HepG2 (cell line): ENCODE measurements around the gene AP4S1. TPM values are rescaled to one million over a fixed set of nuclear protein-coding genes. Genes with fewer than 3 reads are reported as not detected.

ENCODE experiments used
- BCL6 ChIP-seq: IDR thresholded peaks from 2 replicates; pipeline ENCODE4 v1.6.1; 2016; ENCODE audit warnings: missing genetic modification reagents, missing compliant biosample characterization
- E2F5 ChIP-seq: sonication (generic); formaldehyde crosslinking; conservative IDR thresholded peaks from 2 replicates; pipeline ENCODE4 v1.4.0; 2020; ENCODE audit warnings: missing genetic modification reagents
- ETV6 ChIP-seq: sonication (generic); formaldehyde crosslinking; conservative IDR thresholded peaks from 2 replicates; pipeline ENCODE4 v1.4.0; 2020; ENCODE audit warnings: missing genetic modification reagents
- KLF12 ChIP-seq: sonication (generic); formaldehyde crosslinking; IDR thresholded peaks from 2 replicates; pipeline ENCODE4 v1.4.0; 2020; ENCODE audit warnings: missing genetic modification reagents, borderline replicate concordance
- LCORL ChIP-seq, 2 experiments: fragments of 450-650 bp in 1 of 2; sonication (generic) in 1 of 2; formaldehyde crosslinking in 1 of 2; IDR thresholded peaks; 2 replicates each; pipeline versions ENCODE4 v1.5.0 to v1.6.1; 2017 to 2020; ENCODE audit warnings: antibody characterized with exemption in 1 of 2, missing genetic modification reagents in 1 of 2
- NFE2 ChIP-seq: sonication (generic); formaldehyde crosslinking; IDR thresholded peaks from 2 replicates; pipeline ENCODE4 v1.4.0; 2020; ENCODE audit warnings: missing genetic modification reagents
- NFE2L1 ChIP-seq: sonication (generic); formaldehyde crosslinking; IDR thresholded peaks from 2 replicates; pipeline ENCODE4 v1.4.0; 2020; ENCODE audit warnings: missing genetic modification reagents, mild to moderate bottlenecking, borderline replicate concordance
- RBM39 ChIP-seq: fragments of 200-400 bp; formaldehyde crosslinking; IDR thresholded peaks from one replicate; pipeline ENCODE4 v1.6.1; 2018; ENCODE audit warnings: antibody characterized with exemption, mild to moderate bottlenecking, low read depth, low read length; ENCODE audit not compliant: poor library complexity, severe bottlenecking
- SRY ChIP-seq: sonication (generic); formaldehyde crosslinking; IDR thresholded peaks from 2 replicates; pipeline ENCODE4 v1.8.0; 2022; ENCODE audit warnings: mild to moderate bottlenecking, missing genetic modification reagents
- TGIF2 ChIP-seq: IDR thresholded peaks from 2 replicates; pipeline ENCODE4 v1.6.1; 2016; ENCODE audit warnings: control low read depth, missing compliant biosample characterization
- ZNF331 ChIP-seq: sonication (generic); formaldehyde crosslinking; IDR thresholded peaks from 2 replicates; pipeline ENCODE4 v1.4.0; 2020; ENCODE audit warnings: missing genetic modification reagents
- ZNF501 ChIP-seq: sonication (generic); formaldehyde crosslinking; IDR thresholded peaks from 2 replicates; pipeline ENCODE4 v1.5.1; 2020; ENCODE audit warnings: mild to moderate bottlenecking, moderate library complexity, missing genetic modification reagents
- ZNF503 ChIP-seq: sonication (generic); formaldehyde crosslinking; IDR thresholded peaks from 2 replicates; pipeline ENCODE4 v1.4.0; 2020; ENCODE audit warnings: missing genetic modification reagents
- ZNF547 ChIP-seq: sonication (generic); formaldehyde crosslinking; IDR thresholded peaks from 2 replicates; pipeline ENCODE4 v1.5.1; 2020; ENCODE audit warnings: mild to moderate bottlenecking, missing genetic modification reagents
- ZNF816 ChIP-seq: sonication (generic); formaldehyde crosslinking; IDR thresholded peaks from 2 replicates; pipeline ENCODE4 v1.8.0; 2022; ENCODE audit warnings: missing genetic modification reagents, mild to moderate bottlenecking, borderline replicate concordance
- ZSCAN22 ChIP-seq: sonication (generic); formaldehyde crosslinking; IDR thresholded peaks from 2 replicates; pipeline ENCODE4 v1.4.0; 2020; ENCODE audit warnings: mild to moderate bottlenecking, missing genetic modification reagents
- ZSCAN9 ChIP-seq: IDR thresholded peaks from 2 replicates; pipeline ENCODE4 v1.6.1; 2016; ENCODE audit warnings: borderline replicate concordance
- polyA plus RNA-seq, 8 experiments: library from polyadenylated mRNA; depleted of rRNA in 3 of 8; stranded (reverse) in 7 of 8; unstranded in 1 of 8; fragments of >200 nt; fragmentation: Illumina TruSeq in 4 of 8; extraction: Trizol in 4 of 8; gene quantifications; 2 replicates each; pipeline versions ENCODE4 v1.2.1 to v1.2.3, GENCODE V29; 2011 to 2016; ENCODE audit warnings: low read depth in 4 of 8, missing spikeins in 1 of 8, mixed read lengths in 1 of 8; ENCODE audit not compliant: insufficient read depth in 1 of 8
- total RNA-seq, 5 experiments: library from RNA; depleted of rRNA; stranded (reverse); fragments of >200 nt; fragmentation: Illumina TruSeq; extraction: Trizol; gene quantifications; 2 replicates each; pipeline ENCODE4 v1.2.3, GENCODE V29; 2016; ENCODE audit warnings: low read depth in 1 of 5
- TF ChIP-seq, protein P1 (sequence below): sonication (generic); formaldehyde crosslinking; IDR thresholded peaks from 2 replicates; pipeline ENCODE4 v1.5.1; 2020; ENCODE audit warnings: missing genetic modification reagents, mild to moderate bottlenecking, borderline replicate concordance
- TF ChIP-seq, protein P2 (sequence below): sonication (generic); formaldehyde crosslinking; IDR thresholded peaks from 2 replicates; pipeline ENCODE4 v1.8.0; 2022; ENCODE audit warnings: missing genetic modification reagents, mild to moderate bottlenecking, moderate library complexity, borderline replicate concordance
- TF ChIP-seq, protein P3 (sequence below): sonication (generic); formaldehyde crosslinking; IDR thresholded peaks from 2 replicates; pipeline ENCODE4 v1.8.0; 2022; ENCODE audit warnings: missing genetic modification reagents, mild to moderate bottlenecking, inconsistent platforms, borderline replicate concordance

Gene AP4S1
- total and polyA plus RNA-seq, 2 of the 13 experiments (the other 11 are each of a cell fraction or from before 2014, with no cell fraction given): 3.9 to 21.1 TPM

- TF ChIP-seq RBM39 (no peak), ETV6 (CRISPR knock-in tag) (no peak), LCORL (IDR thresholded peaks at IDR 0.05) (no peak), LCORL (CRISPR knock-in tag; IDR thresholded peaks at IDR 0.05) (peak; percentile 70; the same call in 1 of the 2 replicates), ZSCAN9 (CRISPR knock-in tag) (0 out of 2 replicates have a peak, but pooled peaks have one; percentile 20), NFE2L1 (CRISPR knock-in tag) (no peak), TGIF2 (CRISPR knock-in tag) (no peak), E2F5 (CRISPR knock-in tag) (no peak), BCL6 (peak; percentile 67), ZNF501 (CRISPR knock-in tag) (no peak), ZNF503 (CRISPR knock-in tag) (peak; percentile 52; the same call in 1 of the 2 replicates), KLF12 (0 out of 2 replicates have a peak, but pooled peaks have one; percentile 32), ZNF547 (no peak), NFE2 (CRISPR knock-in tag) (no peak), ZNF331 (CRISPR knock-in tag) (peak; percentile 49; the same call in 1 of the 2 replicates), ZNF816 (CRISPR knock-in tag) (peak; percentile 93; the same call in 1 of the 2 replicates), SRY (CRISPR knock-in tag) (no peak), ZSCAN22 (no peak; the same call in 1 of the 2 replicates)
- TF ChIP-seq, protein P1, sequence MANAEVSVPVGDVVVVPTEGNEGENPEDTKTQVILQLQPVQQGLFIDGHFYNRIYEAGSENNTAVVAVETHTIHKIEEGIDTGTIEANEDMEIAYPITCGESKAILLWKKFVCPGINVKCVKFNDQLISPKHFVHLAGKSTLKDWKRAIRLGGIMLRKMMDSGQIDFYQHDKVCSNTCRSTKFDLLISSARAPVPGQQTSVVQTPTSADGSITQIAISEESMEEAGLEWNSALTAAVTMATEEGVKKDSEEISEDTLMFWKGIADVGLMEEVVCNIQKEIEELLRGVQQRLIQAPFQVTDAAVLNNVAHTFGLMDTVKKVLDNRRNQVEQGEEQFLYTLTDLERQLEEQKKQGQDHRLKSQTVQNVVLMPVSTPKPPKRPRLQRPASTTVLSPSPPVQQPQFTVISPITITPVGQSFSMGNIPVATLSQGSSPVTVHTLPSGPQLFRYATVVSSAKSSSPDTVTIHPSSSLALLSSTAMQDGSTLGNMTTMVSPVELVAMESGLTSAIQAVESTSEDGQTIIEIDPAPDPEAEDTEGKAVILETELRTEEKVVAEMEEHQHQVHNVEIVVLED (CRISPR knock-in tag): peak; percentile 12; the same call in 1 of the 2 replicates
- TF ChIP-seq, protein P2, sequence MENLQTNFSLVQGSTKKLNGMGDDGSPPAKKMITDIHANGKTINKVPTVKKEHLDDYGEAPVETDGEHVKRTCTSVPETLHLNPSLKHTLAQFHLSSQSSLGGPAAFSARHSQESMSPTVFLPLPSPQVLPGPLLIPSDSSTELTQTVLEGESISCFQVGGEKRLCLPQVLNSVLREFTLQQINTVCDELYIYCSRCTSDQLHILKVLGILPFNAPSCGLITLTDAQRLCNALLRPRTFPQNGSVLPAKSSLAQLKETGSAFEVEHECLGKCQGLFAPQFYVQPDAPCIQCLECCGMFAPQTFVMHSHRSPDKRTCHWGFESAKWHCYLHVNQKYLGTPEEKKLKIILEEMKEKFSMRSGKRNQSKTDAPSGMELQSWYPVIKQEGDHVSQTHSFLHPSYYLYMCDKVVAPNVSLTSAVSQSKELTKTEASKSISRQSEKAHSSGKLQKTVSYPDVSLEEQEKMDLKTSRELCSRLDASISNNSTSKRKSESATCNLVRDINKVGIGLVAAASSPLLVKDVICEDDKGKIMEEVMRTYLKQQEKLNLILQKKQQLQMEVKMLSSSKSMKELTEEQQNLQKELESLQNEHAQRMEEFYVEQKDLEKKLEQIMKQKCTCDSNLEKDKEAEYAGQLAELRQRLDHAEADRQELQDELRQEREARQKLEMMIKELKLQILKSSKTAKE: no peak
- TF ChIP-seq, protein P3, sequence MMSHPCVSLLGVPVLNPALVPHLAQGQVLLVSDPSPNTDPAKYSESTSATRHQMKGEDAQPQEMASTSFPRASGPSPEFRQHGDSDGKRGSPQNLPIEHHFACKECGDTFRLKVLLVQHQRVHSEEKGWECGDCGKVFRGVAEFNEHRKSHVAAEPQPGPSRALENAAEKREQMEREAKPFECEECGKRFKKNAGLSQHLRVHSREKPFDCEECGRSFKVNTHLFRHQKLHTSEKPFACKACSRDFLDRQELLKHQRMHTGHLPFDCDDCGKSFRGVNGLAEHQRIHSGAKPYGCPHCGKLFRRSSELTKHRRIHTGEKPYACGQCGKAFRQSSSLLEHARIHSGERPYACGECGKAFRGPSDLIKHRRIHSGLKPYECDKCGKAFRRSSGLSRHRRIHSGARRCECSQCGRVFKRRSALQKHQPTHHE (CRISPR knock-in tag): no peak
Measured at GRCh38 chr14:31090883-31091764, 65.7 kb downstream of the AP4S1 start (continued).
